A549 (cell line): Measurements from ENCODE around the gene TRMT2A.

Experiments
- CHD2 ChIP-seq: fragments of 150-350 bp; IDR thresholded peaks from 2 replicates; pipeline ENCODE4 v1.6.1; 2014; ENCODE audit warnings: low read length; ENCODE audit not compliant: partially characterized antibody
- TF ChIP-seq, protein P1 (sequence below): IDR thresholded peaks from 2 replicates; pipeline ENCODE4 v1.6.1; 2012
- TF ChIP-seq, protein P2 (sequence below): fragments of 450-650 bp; IDR thresholded peaks from 2 replicates; pipeline ENCODE4 v1.6.1; 2014; ENCODE audit warnings: antibody characterized with exemption

DNA sequence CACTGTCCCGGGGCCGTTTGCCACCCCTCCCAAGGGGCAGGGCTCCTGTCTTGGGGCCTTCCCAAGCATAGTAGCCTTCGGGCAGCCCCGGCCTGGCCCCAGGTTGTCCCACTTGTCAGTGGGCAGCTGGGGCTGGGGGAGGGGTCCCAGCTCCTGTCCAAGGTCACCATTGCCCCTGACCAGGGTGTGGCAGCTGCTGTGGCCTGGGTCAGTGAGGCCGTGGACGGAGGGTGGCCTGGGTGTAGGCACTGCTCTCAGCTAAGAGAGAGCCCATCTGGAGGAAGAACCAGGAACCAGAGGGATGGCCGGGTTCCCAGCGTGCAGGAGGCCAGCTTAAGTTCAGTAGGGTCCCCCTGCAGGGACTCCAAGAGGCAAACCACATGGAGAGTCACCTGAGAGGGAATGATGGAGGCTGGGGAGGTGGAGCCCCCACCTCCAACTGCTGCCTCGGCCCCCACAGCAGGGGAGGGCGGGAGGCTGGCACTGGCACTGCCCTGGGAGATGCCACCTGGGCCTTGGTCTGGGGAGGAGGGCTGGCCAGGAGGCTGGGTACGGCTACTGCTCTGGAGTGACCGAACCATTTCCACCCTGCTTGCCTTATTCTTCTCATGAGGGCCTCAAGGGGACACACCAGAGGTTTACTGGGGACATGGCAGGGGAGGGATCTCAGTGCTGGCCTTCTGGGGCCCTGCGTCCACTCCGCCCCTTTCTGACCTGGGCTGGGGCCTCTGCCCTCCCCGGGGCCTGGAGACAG, 40.6 kb upstream of the TRMT2A start:
- TF ChIP-seq, protein P1, sequence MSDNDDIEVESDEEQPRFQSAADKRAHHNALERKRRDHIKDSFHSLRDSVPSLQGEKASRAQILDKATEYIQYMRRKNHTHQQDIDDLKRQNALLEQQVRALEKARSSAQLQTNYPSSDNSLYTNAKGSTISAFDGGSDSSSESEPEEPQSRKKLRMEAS, result no peak
- TF ChIP-seq, protein P2, sequence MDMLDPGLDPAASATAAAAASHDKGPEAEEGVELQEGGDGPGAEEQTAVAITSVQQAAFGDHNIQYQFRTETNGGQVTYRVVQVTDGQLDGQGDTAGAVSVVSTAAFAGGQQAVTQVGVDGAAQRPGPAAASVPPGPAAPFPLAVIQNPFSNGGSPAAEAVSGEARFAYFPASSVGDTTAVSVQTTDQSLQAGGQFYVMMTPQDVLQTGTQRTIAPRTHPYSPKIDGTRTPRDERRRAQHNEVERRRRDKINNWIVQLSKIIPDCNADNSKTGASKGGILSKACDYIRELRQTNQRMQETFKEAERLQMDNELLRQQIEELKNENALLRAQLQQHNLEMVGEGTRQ, result no peak
- no peak for TF ChIP-seq CHD2
